ENCODE results near the gene PRSS56. TPM values are rescaled to one million over a fixed set of nuclear protein-coding genes. Genes with fewer than 3 reads are reported as not detected.

The PRSS56 gene
- total and polyA plus RNA-seq, 2 of the 8 experiments (the other 6 are each of a cell fraction or from before 2014, with no cell fraction given) = 0.03 TPM; not detected in 1

GRCh38 chr2:232502511-232502910 is 17.7 kb upstream of the PRSS56 start:
- no peak overlapping the region for H3K23ac ChIP-seq (ENCODE audit: insufficient read length)
- H4K91ac ChIP-seq (replicated peaks; ENCODE audit: insufficient read length, low read length) = peak overlapping the region; percentile 94
- H3K4me2 ChIP-seq (ENCODE audit: insufficient read depth in 1 of 2, low read depth in 2 of 2, low read length in 2 of 2) = peak overlapping the region; percentile 100
- H3K14ac ChIP-seq (ENCODE audit: insufficient read length) = peak overlapping the region; percentile 96
- CTCF ChIA-PET (ENCODE audit: partially characterized antibody) = interaction anchor here (0.9 to 2.9 kb wide), 6 partner anchors 10 to 94 kb away, joined by 3 to 13 read pairs (median 3); no protein-coding TSS in a partner anchor
- peak in 1 of 2 experiments; percentile 28; a peak in 1 of 4 replicates for TF ChIP-seq SIN3A (conservative IDR thresholded peaks at IDR 0.05 in 1 of 2, IDR thresholded peaks at IDR 0.05 in 1 of 2; ENCODE audit: low read depth in 1 of 2, low read length in 2 of 2)
- no peak for TF ChIP-seq CBX5 (IDR thresholded peaks at IDR 0.05; ENCODE audit: low read depth, low read length)
- no peak for TF ChIP-seq RNF2 (IDR thresholded peaks at IDR 0.05; ENCODE audit: borderline replicate concordance, low read depth, low read length, missing control alignments, poor library complexity, severe bottlenecking)
- no peak for TF ChIP-seq BACH1 (IDR thresholded peaks at IDR 0.05; ENCODE audit: low read length)
- no peak for TF ChIP-seq YY1 (IDR thresholded peaks at IDR 0.05; ENCODE audit: low read depth, low read length)
- peak; percentile 67 for TF ChIP-seq MAX (IDR thresholded peaks at IDR 0.05)
- H3K9me3 ChIP-seq (ENCODE audit: insufficient read depth in 2 of 2, low read depth in 1 of 2, low read length in 1 of 2) = no peaks in the 10 kb centered on the region
- peak overlapping the region in 1 of 4 experiments; percentile 60; a peak in 1 of 7 replicates for H3K9ac ChIP-seq (replicated peaks in 1 of 4; ENCODE audit: extremely low read depth in 1 of 4, low read depth in 3 of 4, low read length in 3 of 4)
- no peaks in the 10 kb centered on the region for H3K79me1 ChIP-seq (ENCODE audit: low read depth, low read length)
- H3K4me3 ChIP-seq (ENCODE audit: extremely low read depth in 1 of 4, insufficient read depth in 2 of 4, low read depth in 3 of 4, low read length in 4 of 4) = peak overlapping the region; percentile 39 to 84 (median 56)
- H3K23me2 ChIP-seq (ENCODE audit: low read depth, low read length) = peaks cover 12% of the 10 kb centered on the region
- DNase-seq (ENCODE audit: low read depth in 1 of 2, low spot score in 2 of 2) = no peak
- POLR2A ChIA-PET (ENCODE audit: partially characterized antibody) = interaction anchor here (1.3 kb wide), 1 partner anchor 18 kb away, joined by 4 read pairs; the partner anchor contains the start of gene PRSS56
- no peak overlapping the region for H4K8ac ChIP-seq (ENCODE audit: extremely low read depth, insufficient read depth, low read length)
- no peaks in the 10 kb centered on the region for H3K36me3 ChIP-seq (ENCODE audit: control insufficient read depth in 2 of 4, insufficient read depth in 4 of 4, low read length in 3 of 4)
- H3K79me2 ChIP-seq (ENCODE audit: control insufficient read depth in 1 of 2, insufficient read depth in 2 of 2, low read length in 2 of 2) = no peaks in the 10 kb centered on the region
- no peak overlapping the region for H2AK5ac ChIP-seq (ENCODE audit: low read depth, low read length)
- WGBS, 2 experiments (ENCODE audit: extremely low coverage in 1 of 2, insufficient coverage in 1 of 2, insufficient read length in 1 of 2, insufficient replicate concordance in 2 of 2, low coverage in 1 of 2, low lambda C conversion rate in 2 of 2, missing lambda C conversion rate in 1 of 2) = 3% methylated on average over 20 of the region's 21 CpGs; no CpG with 5 or more reads in 1 of the 2 experiments
- H3K27ac ChIP-seq (ENCODE audit: low read depth, low read length) = no peak overlapping the region
- H3K4ac ChIP-seq (replicated peaks; ENCODE audit: insufficient read length, low read depth, low read length) = peak overlapping the region; percentile 96
- H3K4me1 ChIP-seq (replicated peaks in 1 of 4; ENCODE audit: control insufficient read depth in 3 of 4, insufficient read depth in 4 of 4, low read length in 3 of 4) = peaks cover 0 to 28% (median 17%) of the 10 kb centered on the region in 4 experiments; a peak in 6 of 7 replicates
- no peak overlapping the region for H3K56ac ChIP-seq (replicated peaks; ENCODE audit: insufficient read length, low read depth, low read length)
- H2BK20ac ChIP-seq (ENCODE audit: low read length) = no peak overlapping the region
- no peak overlapping the region for H2AFZ ChIP-seq (ENCODE audit: low read length)
- H3K18ac ChIP-seq (ENCODE audit: extremely low read depth, low read length) = no peak overlapping the region; the same call in none of the 2 replicates
- H4K5ac ChIP-seq (ENCODE audit: insufficient read length, low read depth, low read length) = peak overlapping the region; percentile 54
- H2BK15ac ChIP-seq (ENCODE audit: low read length) = peak overlapping the region; percentile 99; the same call in 1 of the 2 replicates
- peak overlapping the region; percentile 93; the same call in 1 of the 2 replicates for H2BK12ac ChIP-seq (ENCODE audit: low read depth, low read length)
- peaks cover 0 to 2% of the 10 kb centered on the region in 2 experiments for H4K20me1 ChIP-seq (replicated peaks in 1 of 2; ENCODE audit: control insufficient read depth in 1 of 2, insufficient read depth in 2 of 2, low read length in 2 of 2)
- H3K27me3 ChIP-seq (replicated peaks in 1 of 4; ENCODE audit: control insufficient read depth in 3 of 4, extremely low read depth in 1 of 4, insufficient read depth in 3 of 4, low read length in 3 of 4) = peaks cover 15 to 48% (median 42%) of the 10 kb centered on the region in 4 experiments
- no peak for FAIRE-seq
- no peak overlapping the region for H2BK120ac ChIP-seq (replicated peaks; ENCODE audit: low read depth, low read length)
- peak overlapping the region; percentile 71 for H2BK5ac ChIP-seq (ENCODE audit: low read depth, low read length)

Measured in H1 (cell line).